GM19023 (cell line): Measurements from ENCODE around the gene RNASEH2A.

ENCODE experiments used
- ATAC-seq: cut with Tn5 transposase; IDR thresholded peaks from one replicate; pipeline ENCODE4 v1.9.1; 2021; ENCODE audit warnings: mild to moderate bottlenecking, moderate library complexity; ENCODE audit not compliant: unreplicated experiment

Gene RNASEH2A

GRCh38 chr19:12806242-12807081 lies at the start of gene RNASEH2A:
TSS of gene RNASEH2A (plus strand) at chr19:12806584. CDS start at chr19:12806674, 90 bp downstream.
- peak; percentile 83 for ATAC-seq

GRCh38 chr19:12757544-12758274 lies 48.7 kb upstream of the RNASEH2A start:
- ATAC-seq = no peak

- ATAC-seq = no peak
Measured at GRCh38 chr19:12759686-12760085, 46.7 kb upstream of the RNASEH2A start.

- no peak for ATAC-seq
Measured at GRCh38 chr19:12763100-12763499, 43.3 kb upstream of the RNASEH2A start.

- no peak for ATAC-seq
Measured at GRCh38 chr19:12764698-12765097, 41.7 kb upstream of the RNASEH2A start.

- ATAC-seq = no peak
Measured at GRCh38 chr19:12766051-12766521, 40.3 kb upstream of the RNASEH2A start.

GRCh38 chr19:12767150-12767549 lies 39.2 kb upstream of the RNASEH2A start:
- no peak for ATAC-seq

- no peak for ATAC-seq
Measured at GRCh38 chr19:12767666-12768065, 38.7 kb upstream of the RNASEH2A start.

- ATAC-seq = no peak
Measured at GRCh38 chr19:12769689-12770088, 36.7 kb upstream of the RNASEH2A start.

- ATAC-seq = no peak
Measured at GRCh38 chr19:12770922-12771321, 35.5 kb upstream of the RNASEH2A start.

GRCh38 chr19:12772323-12772722 lies 34.1 kb upstream of the RNASEH2A start:
- no peak for ATAC-seq

GRCh38 chr19:12773571-12773970 lies 32.8 kb upstream of the RNASEH2A start:
- ATAC-seq = no peak

GRCh38 chr19:12774588-12775555 lies 31.5 kb upstream of the RNASEH2A start, which contains the start of gene HOOK2:
TSS of gene HOOK2 (minus strand) at chr19:12775552. CDS start at chr19:12775449, 103 bp downstream.
- peak; percentile 6 for ATAC-seq

GRCh38 chr19:12777217-12778016 lies 29.0 kb upstream of the RNASEH2A start:
- ATAC-seq = no peak

- ATAC-seq = no peak
Measured at GRCh38 chr19:12778017-12778904, 28.1 kb upstream of the RNASEH2A start.

GRCh38 chr19:12778905-12779161 lies 27.6 kb upstream of the RNASEH2A start:
- no peak for ATAC-seq

- no peak for ATAC-seq
Measured at GRCh38 chr19:12779162-12779993, 27.0 kb upstream of the RNASEH2A start.

- no peak for ATAC-seq
Measured at GRCh38 chr19:12782174-12782423, 24.3 kb upstream of the RNASEH2A start.
